IMR-90 (cell line): ENCODE data around the gene JPH4.

Source experiments
- BHLHE40 ChIP-seq: fragments of 150-350 bp; IDR thresholded peaks from 2 replicates; pipeline ENCODE4 v1.6.1; 2016; ENCODE audit warnings: mild to moderate bottlenecking, low read depth, low read length
- CEBPB ChIP-seq: IDR thresholded peaks from 2 replicates; pipeline ENCODE4 v1.6.1; 2012; ENCODE audit warnings: low read depth, low read length, improper control_type of control experiment
- CHD1 ChIP-seq: IDR thresholded peaks from 2 replicates; pipeline ENCODE4 v1.6.1; 2012; ENCODE audit warnings: low read depth, low read length, improper control_type of control experiment
- FOS ChIP-seq: fragments of 150-350 bp; IDR thresholded peaks from 2 replicates; pipeline ENCODE4 v1.6.1; 2016; ENCODE audit warnings: low read depth, low read length
- MAFK ChIP-seq: IDR thresholded peaks from 2 replicates; pipeline ENCODE4 v1.6.1; 2012; ENCODE audit warnings: low read depth, low read length, improper control_type of control experiment
- MXI1 ChIP-seq: IDR thresholded peaks from 2 replicates; pipeline ENCODE4 v1.6.1; 2012; ENCODE audit warnings: low read depth, mild to moderate bottlenecking, low read length, moderate library complexity, borderline replicate concordance
- POLR2A ChIP-seq: IDR thresholded peaks from 2 replicates; pipeline ENCODE4 v1.6.1; 2012; ENCODE audit warnings: mild to moderate bottlenecking, low read depth, low read length
- RAD21 ChIP-seq: IDR thresholded peaks from 2 replicates; pipeline ENCODE4 v1.6.1; 2012; ENCODE audit warnings: low read length, improper control_type of control experiment
- RCOR1 ChIP-seq: IDR thresholded peaks from 2 replicates; pipeline ENCODE4 v1.6.1; 2012; ENCODE audit warnings: mild to moderate bottlenecking, low read length, improper control_type of control experiment; ENCODE audit not compliant: insufficient replicate concordance
- RFX5 ChIP-seq: IDR thresholded peaks from 2 replicates; pipeline ENCODE4 v1.8.0; 2012; ENCODE audit warnings: low read depth, mild to moderate bottlenecking, low read length, moderate library complexity
- SMC3 ChIP-seq: fragments of 150-350 bp; IDR thresholded peaks from 2 replicates; pipeline ENCODE4 v1.6.1; 2016; ENCODE audit warnings: low read depth, mild to moderate bottlenecking, antibody characterized with exemption, low read length, moderate library complexity
- TF ChIP-seq, protein P1 (sequence below): conservative IDR thresholded peaks from 2 replicates; pipeline ENCODE4 v1.5.1; 2012; ENCODE audit warnings: mild to moderate bottlenecking, low read depth, low read length, improper control_type of control experiment
- TF ChIP-seq, protein P2 (sequence below): fragments of 150-350 bp; IDR thresholded peaks from 2 replicates; pipeline ENCODE4 v1.6.1; 2017; ENCODE audit warnings: mild to moderate bottlenecking, antibody characterized with exemption, low read length, low read depth

DNA sequence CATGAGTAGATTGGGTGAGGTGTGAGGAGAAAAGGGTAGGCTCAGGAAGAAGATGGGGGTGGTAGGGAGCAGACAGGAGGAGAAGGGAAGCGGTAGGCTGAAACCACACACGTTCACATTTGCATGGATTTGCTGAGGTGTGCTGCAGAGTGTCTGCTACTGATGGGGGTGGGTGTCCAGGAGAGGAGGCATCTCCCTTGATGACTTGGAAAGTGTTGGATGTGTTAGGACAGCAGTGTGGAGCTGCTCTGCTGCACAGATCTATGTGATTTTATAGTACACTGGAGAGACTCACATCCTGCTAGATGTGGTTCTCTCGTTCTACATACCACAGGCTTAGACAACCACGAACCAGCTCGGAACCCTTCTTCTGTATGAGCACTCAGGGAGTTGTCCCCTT is 36.3 kb downstream of the JPH4 start:
- TF ChIP-seq MXI1 (no peak), CEBPB (no peak), RFX5 (no peak), SMC3 (no peak), RCOR1 (no peak), POLR2A (no peak), RAD21 (no peak), BHLHE40 (no peak), MAFK (no peak), CHD1 (no peak), FOS (no peak)
- TF ChIP-seq, protein P1, sequence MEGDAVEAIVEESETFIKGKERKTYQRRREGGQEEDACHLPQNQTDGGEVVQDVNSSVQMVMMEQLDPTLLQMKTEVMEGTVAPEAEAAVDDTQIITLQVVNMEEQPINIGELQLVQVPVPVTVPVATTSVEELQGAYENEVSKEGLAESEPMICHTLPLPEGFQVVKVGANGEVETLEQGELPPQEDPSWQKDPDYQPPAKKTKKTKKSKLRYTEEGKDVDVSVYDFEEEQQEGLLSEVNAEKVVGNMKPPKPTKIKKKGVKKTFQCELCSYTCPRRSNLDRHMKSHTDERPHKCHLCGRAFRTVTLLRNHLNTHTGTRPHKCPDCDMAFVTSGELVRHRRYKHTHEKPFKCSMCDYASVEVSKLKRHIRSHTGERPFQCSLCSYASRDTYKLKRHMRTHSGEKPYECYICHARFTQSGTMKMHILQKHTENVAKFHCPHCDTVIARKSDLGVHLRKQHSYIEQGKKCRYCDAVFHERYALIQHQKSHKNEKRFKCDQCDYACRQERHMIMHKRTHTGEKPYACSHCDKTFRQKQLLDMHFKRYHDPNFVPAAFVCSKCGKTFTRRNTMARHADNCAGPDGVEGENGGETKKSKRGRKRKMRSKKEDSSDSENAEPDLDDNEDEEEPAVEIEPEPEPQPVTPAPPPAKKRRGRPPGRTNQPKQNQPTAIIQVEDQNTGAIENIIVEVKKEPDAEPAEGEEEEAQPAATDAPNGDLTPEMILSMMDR = no peak
- TF ChIP-seq, protein P2, sequence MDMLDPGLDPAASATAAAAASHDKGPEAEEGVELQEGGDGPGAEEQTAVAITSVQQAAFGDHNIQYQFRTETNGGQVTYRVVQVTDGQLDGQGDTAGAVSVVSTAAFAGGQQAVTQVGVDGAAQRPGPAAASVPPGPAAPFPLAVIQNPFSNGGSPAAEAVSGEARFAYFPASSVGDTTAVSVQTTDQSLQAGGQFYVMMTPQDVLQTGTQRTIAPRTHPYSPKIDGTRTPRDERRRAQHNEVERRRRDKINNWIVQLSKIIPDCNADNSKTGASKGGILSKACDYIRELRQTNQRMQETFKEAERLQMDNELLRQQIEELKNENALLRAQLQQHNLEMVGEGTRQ = no peak
